Dedifferentiated amniotic fluid mesenchymal stem cell (primary cell): ENCODE data around the gene OR51A7.
A peak's percentile ranks its signal among the peaks of the same experiment; 100 is the strongest.
"Not testable (repeated sequence)": the region's sequence is repeated elsewhere in the genome, so short reads cannot be mapped to it uniquely, and the experiment has no call there.

Experiments used
- DNase-seq: peaks from one replicate; pipeline ENCODE4 v3.0.0-alpha.2; 2016; ENCODE audit errors: extremely low spot score

OR51A7 gene, protein sequence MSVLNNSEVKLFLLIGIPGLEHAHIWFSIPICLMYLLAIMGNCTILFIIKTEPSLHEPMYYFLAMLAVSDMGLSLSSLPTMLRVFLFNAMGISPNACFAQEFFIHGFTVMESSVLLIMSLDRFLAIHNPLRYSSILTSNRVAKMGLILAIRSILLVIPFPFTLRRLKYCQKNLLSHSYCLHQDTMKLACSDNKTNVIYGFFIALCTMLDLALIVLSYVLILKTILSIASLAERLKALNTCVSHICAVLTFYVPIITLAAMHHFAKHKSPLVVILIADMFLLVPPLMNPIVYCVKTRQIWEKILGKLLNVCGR

DNA sequence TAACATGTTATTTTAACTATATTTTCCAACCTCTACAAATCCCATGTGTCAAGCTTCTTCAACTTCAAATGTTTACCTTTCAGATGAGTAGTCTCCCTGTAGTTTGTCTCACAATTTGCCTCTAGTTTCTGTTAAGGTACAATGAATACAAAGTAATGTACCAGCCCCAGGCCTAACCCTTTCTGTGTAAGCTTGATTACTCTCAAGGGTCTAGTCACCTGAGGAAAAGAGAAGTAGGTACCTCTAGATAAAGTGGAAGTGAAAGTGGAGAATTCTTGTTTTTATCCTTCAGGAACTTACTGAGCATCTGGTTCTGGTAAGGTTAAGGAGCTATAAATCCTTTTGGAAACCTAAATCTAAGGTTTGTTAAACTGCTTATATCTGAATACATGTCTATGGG, at the start of gene OR51A7:
Gene OR51A7, plus strand, starts transcription at position 300 of the 400 bp plus-strand sequence. CDS start 3,587 bp downstream, outside the sequence.
- no peak for DNase-seq

DNA sequence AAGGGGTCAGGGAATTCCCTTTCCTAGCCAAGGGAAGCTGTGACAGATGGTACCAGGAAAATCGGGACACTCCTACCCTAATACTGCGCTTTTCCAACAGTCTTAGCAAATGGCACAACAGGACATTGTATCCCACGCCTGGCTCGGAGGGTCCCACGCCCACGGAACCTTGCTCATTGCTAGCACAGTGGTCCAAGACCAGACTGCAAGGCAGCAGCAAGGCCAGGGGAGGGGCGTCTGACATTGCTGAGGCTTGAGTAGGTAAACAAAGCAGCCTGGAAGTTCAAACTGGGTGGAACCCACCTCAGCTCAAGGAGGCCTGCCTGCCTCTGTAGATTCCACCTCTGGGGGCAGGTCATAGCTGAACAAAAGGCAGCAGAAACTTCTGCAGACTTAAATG, 49.3 kb upstream of the OR51A7 start:
- DNase-seq, result not testable (repeated sequence)

DNA sequence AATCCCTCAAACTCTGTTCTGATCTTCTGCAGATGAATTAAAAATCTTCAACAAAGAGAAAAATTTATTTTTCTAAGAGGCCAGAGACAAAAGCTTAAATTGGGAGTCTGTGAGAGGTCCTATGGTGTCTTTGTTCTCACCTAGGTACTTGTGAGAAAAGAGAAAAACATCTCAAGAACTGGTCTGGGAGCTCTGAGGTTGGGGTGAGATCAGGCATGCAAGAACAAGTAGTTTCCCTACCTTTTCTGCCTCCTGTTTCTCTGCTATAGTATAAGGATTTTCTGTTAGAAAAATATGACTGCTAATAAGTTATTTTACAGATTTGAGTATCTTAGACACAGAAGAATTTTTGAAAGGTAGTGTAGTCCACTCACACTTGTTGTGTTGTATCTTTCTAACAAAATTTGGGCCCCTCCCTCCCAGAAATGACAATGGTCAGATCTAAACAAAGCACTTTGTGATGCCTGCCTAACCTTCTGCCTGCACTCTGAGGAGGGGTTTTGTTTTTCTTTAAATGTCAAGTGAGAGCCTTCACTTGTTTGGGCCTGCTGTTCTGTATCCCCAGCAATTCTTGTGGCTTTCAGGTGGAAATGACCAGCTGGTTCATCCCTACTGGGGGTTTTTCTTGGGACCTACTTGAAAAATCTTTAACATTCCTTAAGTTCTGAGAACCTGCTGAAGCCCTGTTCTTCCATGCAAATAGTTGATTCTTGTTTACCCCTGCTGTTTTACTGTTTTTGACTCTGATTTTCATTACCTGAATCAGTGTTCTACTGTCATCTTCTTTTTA, 40.9 kb upstream of the OR51A7 start:
- no peak for DNase-seq

DNA sequence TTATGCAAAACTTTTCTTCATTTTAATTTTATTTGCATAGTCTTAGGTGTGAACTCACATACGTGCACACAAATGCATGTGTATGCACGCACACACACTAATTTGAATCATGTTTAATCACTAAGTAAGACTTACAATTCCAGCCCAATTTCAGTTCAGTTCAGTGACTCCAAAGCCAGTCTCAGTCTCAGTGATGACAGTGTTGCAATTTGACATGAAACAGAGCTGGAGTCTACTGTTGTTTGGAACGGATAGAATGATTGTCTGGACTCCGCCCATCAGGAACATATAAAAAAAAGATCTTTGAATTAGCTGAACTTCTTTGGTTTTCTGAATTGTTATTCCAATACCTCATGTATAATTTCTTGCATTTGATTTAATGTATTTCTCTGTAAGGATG, 39.7 kb upstream of the OR51A7 start:
- no peak for DNase-seq

DNA sequence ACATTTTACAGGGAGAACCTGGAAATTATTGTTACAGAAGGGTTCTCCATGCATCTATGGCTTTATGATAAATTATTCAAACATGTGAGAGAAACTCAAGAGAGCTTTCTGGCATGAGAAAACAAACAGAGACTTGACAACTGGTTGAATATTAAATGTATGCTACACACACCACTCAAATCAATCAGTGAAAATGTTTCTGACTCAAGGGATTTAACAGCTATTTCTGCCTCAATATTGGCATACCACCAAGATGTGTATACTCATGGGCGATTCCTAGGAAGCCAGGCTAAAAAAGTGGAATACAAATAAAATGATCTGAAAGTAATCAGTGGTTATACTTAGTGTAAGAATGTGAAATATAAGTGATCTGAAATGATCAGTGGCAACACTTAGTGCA, 37.7 kb upstream of the OR51A7 start:
- no peak for DNase-seq

DNA sequence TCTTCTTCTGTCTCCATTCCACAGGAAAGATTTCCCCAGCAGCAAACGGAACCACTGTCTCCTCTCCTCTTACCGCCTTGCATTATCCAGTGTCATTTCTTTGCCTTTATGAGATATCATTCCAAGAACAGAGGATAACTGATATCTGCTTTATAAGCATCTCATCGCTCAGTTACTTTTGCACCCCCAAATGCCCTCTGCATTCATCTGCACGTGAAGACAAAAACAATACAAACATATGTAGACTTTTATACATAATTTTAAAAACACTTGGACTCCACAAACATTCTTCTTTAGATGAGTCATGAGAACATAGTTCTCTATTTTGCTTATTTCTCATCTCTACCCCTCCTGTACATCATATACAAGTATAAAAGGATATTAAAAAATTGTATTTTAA, 22.4 kb upstream of the OR51A7 start:
- no peak for DNase-seq

DNA sequence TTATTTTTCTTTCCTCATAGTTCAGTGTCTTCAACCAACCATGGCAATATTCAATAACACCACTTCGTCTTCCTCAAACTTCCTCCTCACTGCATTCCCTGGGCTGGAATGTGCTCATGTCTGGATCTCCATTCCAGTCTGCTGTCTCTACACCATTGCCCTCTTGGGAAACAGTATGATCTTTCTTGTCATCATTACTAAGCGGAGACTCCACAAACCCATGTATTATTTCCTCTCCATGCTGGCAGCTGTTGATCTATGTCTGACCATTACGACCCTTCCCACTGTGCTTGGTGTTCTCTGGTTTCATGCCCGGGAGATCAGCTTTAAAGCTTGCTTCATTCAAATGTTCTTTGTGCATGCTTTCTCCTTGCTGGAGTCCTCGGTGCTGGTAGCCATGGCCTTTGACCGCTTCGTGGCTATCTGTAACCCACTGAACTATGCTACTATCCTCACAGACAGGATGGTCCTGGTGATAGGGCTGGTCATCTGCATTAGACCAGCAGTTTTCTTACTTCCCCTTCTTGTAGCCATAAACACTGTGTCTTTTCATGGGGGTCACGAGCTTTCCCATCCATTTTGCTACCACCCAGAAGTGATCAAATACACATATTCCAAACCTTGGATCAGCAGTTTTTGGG, 21.6 kb upstream of the OR51A7 start, which contains the start of gene OR51T1:
Gene OR51T1, plus strand, starts transcription at position 41 of the 641 bp plus-strand sequence. Its CDS starts 0 bp downstream, at position 41.
- no peak for DNase-seq

DNA sequence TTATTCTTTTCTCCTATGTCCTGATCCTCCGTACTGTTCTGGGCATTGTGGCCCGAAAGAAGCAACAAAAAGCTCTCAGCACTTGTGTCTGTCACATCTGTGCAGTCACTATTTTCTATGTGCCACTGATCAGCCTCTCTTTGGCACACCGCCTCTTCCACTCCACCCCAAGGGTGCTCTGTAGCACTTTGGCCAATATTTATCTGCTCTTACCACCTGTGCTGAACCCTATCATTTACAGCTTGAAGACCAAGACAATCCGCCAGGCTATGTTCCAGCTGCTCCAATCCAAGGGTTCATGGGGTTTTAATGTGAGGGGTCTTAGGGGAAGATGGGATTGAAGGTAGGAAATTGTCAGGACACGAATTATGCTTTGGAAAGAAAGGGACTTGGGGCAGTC, 21.0 kb upstream of the OR51A7 start:
- no peak for DNase-seq

DNA sequence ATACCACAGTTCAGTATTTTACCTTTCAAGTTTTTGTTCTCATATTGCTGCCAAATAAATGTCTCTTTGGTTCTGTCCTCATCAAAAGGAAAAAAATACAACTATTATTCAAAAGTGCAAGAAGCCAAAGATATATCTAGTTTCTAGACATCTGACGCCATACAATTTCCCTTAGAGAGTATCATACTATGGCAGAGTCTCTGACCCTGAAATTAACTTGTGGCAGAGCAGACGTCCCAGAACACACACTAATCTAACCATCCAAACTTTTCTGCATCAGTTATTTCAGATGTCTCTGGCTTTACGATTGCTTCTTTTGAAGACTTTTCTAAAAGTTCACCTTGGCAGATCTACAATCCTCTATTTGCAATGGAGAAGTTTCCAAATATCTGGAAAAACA, 19.2 kb upstream of the OR51A7 start:
- no peak for DNase-seq

DNA sequence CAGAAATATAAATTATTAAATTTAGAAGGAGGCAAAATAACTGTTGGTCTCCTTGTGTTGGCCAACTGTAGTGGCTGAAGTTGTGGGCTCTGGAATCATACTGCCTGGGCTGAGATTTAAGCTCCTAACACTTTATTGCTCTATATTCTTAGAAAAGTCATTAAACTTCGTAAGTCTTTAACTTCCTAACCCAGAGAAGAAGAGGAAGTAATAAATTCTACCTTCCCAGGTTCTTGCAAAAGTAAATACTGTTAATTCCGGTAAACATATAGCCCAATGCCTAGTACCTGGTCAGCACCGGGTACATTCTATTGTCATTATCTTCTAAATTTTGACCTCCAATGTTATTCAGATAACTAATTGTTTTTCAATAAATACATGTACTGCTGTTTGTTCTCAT, 17.4 kb upstream of the OR51A7 start:
- DNase-seq, result no peak

DNA sequence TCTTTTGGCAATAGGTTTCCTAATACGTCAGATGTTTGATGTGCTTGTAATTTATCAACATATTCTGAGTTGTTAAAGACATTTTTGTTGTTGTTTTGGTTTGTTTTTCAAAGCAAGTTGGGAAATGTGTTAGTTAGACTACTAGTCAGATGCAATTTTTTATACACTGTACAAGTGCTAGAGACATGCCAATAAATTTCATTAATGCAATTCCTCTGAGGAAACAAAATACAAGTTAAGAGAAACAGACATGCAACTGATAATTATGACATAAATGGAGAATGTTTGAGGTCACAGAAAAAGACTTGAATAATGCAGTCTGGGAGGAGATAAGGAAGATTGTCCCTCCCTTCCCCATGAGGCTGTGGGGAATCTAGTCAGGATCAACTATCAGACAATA, 16.0 kb upstream of the OR51A7 start:
- DNase-seq, result no peak

DNA sequence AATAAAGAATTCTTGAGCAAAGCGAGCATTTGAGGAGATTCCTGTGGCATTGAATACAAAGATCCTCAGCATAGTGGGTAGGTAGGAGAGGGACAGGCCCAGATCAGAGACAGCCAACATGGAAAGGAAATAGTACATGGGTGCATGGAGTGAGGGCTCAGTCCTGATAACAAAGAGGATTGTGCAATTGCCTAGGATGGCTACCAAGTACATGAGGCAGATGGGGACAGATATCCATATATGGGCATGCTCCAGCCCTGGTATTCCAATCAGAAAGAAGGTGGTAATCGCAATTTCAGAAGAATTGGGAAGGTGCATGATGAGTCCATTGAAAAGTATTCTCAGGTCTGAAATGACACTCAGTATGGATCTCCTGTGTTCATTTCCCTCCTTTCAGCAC, 13.3 kb upstream of the OR51A7 start:
- DNase-seq, result no peak

DNA sequence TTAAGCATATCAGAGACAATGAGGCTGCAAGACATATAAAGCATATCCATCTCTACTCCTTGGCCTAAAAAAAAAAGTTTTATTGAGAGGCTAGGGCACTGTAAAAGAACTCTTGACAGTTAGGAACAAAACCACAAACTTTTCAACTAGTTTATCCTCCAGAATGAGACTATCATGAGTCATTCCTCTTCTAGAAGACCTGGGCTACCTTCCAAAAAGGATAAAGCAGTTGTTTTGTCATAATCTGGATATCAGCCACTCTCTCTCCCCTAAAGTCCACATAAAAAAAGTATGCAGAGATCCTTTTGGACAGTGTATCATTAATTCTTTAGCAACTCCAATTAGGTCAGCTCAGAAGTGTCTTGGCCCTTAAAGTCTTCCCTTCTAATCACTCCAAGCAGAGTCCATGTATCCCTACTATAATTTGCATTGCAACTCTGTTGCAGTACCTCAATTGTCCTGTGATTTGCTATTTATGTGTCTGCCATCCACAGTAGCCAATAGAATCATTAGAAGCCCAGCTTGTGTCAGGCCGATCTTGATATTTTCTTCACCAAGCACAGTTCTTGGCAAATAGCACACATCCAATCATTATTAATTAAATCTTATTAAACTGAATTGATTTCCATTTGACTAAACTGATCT, 11.5 kb upstream of the OR51A7 start:
- peak; percentile 16 for DNase-seq

DNA sequence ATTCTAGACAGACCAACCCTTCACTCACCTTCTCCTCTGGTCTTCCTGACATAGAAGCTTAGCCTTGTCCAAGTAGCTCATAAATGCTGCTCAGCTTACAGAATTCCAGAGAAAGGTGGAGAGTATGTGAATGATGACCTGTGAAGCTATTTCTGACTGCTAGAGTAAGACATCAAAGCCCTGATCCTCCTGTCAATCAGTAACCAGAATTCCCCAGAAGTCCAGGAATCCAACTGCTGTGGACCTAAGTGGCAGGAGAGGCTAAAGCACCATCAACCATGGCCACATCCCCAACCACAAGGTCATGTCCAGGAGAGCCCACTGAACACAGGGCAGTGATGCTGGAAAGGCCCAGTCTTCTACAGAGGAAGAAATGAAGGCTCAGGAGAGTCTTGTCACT, 13.0 kb downstream of the OR51A7 start:
- DNase-seq, result no peak

DNA sequence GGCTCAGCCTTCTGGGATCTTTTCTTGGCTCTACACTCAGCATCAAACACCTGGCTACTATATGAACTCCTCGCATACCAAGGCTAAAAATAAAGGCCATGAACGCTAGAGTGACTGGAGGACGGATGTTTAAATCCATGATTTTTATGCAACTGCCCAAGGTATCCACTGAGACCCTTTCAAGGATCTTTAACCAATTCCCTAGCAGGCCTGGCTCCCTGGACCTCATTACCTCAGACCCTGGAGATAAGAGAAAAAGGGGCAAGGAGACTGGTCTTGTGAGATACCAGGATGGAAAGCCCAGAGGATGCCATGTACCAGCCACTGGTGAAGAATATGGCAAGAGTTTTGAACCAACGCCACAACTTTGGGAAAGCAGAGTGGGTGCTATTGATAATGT, 15.7 kb downstream of the OR51A7 start, which contains the start of gene OR51G2:
Gene OR51G2, minus strand, starts transcription at position 101 of the 400 bp plus-strand sequence. CDS start 3,687 bp downstream, outside the sequence.
- no peak for DNase-seq

DNA sequence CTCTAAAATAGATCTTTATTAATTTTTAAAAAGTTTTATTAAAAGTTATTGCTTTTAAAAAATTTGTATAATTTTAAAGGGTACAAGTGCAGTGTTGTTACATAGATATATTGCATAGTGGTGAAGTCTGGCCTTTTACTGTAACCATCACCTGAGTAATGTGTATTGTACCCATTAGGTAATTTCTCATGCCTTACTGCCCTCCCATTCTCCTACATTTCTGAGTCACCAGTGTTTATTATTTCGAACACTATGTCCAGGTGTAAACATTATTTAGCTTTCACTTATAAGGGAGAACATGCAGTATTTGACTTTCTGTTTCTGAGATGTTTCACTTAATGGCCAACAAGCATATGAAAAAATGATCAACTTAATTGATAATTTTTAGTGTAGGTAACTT, 18.2 kb downstream of the OR51A7 start:
- no peak for DNase-seq

DNA sequence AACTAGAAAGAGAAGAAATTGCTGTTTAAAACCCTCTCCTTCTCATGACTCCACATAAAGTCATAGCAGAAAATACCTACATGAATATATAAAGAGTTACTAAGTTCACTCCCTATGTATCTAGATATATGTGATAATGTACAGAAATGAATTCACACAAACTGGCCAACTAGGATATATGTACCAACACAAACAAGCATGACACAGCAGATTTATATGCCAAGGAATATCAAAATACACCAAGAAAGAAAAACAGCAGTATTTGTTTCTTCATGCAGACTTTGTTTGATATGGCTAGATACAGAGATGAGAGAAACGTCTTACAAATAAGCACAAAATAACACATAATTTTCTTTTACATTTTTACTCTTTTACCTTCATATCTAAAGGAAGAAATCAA, 18.7 kb downstream of the OR51A7 start:
- DNase-seq, result no peak

DNA sequence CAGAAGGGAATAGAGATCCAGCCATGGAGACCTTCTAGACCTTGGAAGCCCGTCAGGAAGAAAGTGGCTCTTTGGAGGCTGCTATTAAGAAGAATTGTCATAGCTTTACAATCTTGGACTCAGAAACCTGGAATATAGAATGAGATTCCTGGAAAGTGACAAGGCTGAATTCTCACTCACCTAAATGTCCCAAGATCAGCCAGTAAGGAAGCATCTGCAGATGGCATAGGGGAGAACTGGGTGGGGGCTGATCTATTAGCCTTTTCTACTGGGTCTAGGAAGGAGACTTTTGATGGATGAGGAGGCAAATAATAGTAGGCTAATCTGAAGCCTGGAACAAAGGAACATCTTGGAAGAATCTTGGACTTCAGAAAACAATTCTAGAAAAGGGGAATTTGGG, 20.7 kb downstream of the OR51A7 start, which contains the start of gene OR51G1:
Gene OR51G1, minus strand, starts transcription at position 101 of the 400 bp plus-strand sequence. Its CDS starts 0 bp downstream, at position 101.
- no peak for DNase-seq

DNA sequence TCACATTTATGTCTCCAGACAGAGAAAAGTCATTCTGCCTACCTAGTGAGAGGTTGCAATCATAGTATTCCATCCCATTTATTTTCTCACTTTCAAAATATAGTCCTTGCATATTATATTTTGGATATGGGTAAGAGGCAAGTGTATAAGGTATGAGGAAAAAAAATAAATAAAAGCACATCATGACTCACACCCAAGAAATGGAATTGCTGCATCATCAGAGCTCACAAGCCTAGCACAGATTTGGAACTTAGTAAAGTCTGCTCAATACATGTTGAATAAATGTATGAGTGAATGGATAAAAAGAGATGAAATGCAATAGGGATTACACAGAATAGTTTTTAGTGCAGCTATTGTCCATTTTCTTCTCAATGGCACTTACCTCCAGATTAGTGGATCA, 23.0 kb downstream of the OR51A7 start:
- no peak for DNase-seq

DNA sequence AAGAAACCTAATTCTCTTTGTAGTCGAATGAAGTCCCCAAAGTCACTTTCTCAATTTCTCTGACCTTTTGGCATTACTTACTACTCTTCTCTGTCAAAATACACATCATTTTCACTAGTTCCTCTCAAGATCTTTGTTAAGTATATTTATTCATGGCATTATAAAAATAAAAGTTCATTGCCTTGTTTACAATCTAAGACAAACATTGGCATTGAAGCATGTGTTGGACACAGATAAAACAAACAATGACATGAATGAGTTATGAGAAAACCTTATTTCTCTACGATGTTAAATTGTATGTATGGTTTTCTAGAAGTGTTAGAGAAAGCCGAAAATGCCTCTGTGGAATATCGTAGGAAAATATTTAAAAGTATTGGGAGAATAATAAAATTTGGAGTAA, 29.2 kb downstream of the OR51A7 start:
- DNase-seq, result no peak

DNA sequence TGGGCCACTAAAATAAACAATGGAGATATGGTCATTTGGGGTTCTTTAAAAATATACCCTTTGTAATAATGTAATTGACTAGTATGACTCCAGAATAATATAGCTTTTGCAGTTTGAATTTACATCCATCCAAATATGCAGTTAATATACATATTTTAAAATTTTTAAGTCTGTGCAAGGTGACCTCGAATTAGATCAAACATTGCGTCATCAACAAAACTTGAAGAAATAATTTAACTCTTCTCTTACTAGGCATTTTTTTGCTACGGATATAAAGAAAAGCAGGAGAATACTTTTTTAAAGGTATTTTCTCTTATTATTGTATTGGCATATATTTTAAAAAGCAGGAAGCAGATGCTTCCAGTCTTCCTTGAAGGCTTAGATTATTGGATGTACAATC, 33.2 kb downstream of the OR51A7 start:
- DNase-seq, result no peak

DNA sequence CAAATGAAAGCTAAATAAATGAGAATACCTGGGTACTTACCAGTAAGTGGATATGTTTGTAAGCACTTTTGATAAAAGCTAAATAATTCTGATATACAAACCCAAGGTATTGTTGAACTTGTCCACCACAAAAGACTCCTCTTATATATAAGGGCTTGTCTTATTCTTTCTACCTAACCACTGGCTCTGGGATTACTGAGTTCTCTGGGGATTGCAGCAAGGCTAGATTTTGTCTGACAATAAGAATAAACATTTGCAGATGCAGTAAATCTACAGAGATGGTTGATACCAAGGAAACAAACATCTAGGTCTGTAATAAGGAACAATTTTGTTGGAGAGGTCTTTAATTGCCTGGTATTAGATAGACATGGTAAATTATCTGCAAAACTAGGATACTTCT, 43.9 kb downstream of the OR51A7 start, which contains the start of gene OR51A4:
Gene OR51A4, minus strand, starts transcription at position 101 of the 400 bp plus-strand sequence. CDS start 505 bp downstream, outside the sequence.
- DNase-seq, result no peak
